Mucosa of descending colon (tissue), 3 donors: ENCODE results near the gene TDRD9. TPM values are rescaled to one million over a fixed set of nuclear protein-coding genes. Genes with fewer than 3 reads are reported as not detected.

Experiments used
- ATAC-seq: fragments of 200-7000 bp; cut with Tn5 transposase; one replicate; pipeline ENCODE4 v1.9.1; 2020; ENCODE audit warnings: mild to moderate bottlenecking, moderate library complexity
- DNase-seq, 3 donors: peaks; one replicate each; pipeline ENCODE4 v3.0.0-alpha.2; 2020
- H3K36me3 ChIP-seq: fragments of 200-600 bp; one replicate; pipeline ENCODE4 v1.8.0; 2021; ENCODE audit warnings: low read depth, mild to moderate bottlenecking
- H3K4me1 ChIP-seq: fragments of 200-600 bp; one replicate; pipeline ENCODE4 v1.8.0; 2021; ENCODE audit warnings: low read depth, mild to moderate bottlenecking
- H3K4me3 ChIP-seq: fragments of 200-600 bp; one replicate; pipeline ENCODE4 v1.8.0; 2021; ENCODE audit warnings: mild to moderate bottlenecking
- H3K9me3 ChIP-seq: fragments of 200-600 bp; one replicate; pipeline ENCODE4 v1.8.0; 2021; ENCODE audit warnings: mild to moderate bottlenecking
- intact Hi-C, 2 donors: fragments of 100-400 bp; cut with DNase I in 1 of 2; cut with micrococcal nuclease in 1 of 2; formaldehyde crosslinking; loops; one replicate each; pipeline versions ENCODE4 v1.11.0 to v1.11.1; 2022; cut with DNase I, micrococcal nuclease
- total RNA-seq, 3 donors: library from RNA; stranded (reverse); fragmentation: NEBNext Ultra II Directional in 2 of 3; extraction: Animal tissue kit (Norgen Biotek cat#: 25700) in 2 of 3; gene quantifications; one replicate each; pipeline versions ENCODE4 v1.2.1 to v1.2.4, GENCODE V29; 2021 to 2023
- TF ChIP-seq, protein P1 (sequence below): fragments of 200-600 bp; IDR thresholded peaks from one replicate; pipeline ENCODE4 v1.8.0; 2022; ENCODE audit warnings: antibody characterized with exemption, mild to moderate bottlenecking
- donor health status: DM: no; HTN: no; CAD: no; lungs with moderate emphysema.
- donor health status: DM: no; HTN: no; CAD: no.
- donor health status: DM: no; HTN: yes; CAD: no.

The TDRD9 gene
- total RNA-seq, 3 donors from 2014 or later: 0.39 to 0.98 (median 0.63) TPM

DNA sequence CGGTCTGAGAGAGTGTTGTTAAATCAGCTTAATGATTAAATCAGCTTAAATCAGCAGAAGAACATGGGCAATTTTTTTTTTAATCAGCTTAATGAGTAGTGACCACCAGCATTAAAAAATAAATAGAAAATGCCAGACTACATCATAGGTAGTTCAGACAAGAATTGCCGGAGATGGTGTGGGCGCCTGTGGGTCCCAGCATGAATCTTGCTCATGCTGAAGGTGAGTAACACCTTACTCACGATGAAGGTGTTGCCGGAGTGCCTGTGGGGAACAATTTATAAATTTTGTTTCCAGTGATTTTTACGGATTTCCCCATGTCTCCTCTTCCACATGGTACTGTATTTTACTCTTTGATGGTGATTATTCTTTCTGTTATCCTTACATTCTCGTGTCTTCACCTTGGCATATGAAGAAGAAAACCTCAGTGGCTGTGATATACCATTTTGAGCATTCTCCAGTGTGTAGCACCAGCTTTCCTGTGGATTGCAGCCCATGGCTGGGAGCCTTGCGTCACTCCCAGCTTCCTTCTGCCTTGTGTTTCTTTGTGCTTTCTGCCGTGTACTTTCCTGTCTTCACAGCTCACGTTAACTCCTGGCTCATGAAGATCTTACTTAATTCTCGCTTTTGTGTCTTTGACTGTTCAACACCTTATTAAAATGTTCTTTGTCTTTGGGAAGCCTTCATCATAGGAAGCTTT lies 4.7 kb downstream of the TDRD9 start:
- TF ChIP-seq, protein P1, sequence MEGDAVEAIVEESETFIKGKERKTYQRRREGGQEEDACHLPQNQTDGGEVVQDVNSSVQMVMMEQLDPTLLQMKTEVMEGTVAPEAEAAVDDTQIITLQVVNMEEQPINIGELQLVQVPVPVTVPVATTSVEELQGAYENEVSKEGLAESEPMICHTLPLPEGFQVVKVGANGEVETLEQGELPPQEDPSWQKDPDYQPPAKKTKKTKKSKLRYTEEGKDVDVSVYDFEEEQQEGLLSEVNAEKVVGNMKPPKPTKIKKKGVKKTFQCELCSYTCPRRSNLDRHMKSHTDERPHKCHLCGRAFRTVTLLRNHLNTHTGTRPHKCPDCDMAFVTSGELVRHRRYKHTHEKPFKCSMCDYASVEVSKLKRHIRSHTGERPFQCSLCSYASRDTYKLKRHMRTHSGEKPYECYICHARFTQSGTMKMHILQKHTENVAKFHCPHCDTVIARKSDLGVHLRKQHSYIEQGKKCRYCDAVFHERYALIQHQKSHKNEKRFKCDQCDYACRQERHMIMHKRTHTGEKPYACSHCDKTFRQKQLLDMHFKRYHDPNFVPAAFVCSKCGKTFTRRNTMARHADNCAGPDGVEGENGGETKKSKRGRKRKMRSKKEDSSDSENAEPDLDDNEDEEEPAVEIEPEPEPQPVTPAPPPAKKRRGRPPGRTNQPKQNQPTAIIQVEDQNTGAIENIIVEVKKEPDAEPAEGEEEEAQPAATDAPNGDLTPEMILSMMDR: no peak
- Histone ChIP-seq H3K4me3 (no peak overlapping the region), H3K9me3 (no peaks in the 10 kb centered on the region), H3K4me1 (no peaks in the 10 kb centered on the region), H3K36me3 (no peaks in the 10 kb centered on the region)
- intact Hi-C loops: no loop called here
- no peak for DNase-seq
- no peak for ATAC-seq

DNA sequence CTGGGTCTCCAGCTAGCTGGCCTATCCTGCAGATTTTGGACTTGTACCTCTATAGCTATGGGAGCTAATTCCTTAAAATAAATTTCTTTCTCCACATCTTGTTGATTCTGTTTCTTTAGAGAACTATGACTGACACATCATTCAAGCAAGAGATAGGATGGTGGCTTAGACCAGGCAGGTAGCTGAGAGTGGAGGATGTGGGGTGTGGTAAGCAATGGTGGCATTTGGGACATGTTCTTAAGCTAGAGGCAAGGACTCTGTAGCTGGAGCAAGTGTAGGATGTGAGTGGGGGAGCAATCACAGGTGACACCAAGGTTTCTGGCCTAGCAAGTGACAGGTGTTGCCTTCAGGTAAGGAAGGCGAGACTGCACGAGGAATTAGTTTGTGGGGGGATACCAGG lies 6.8 kb downstream of the TDRD9 start:
- ATAC-seq (no peak), DNase-seq (no peak)
- Histone ChIP-seq H3K9me3 (no peaks in the 10 kb centered on the region), H3K36me3 (no peaks in the 10 kb centered on the region), H3K4me1 (no peaks in the 10 kb centered on the region), H3K4me3 (no peak overlapping the region)
- TF ChIP-seq, protein P1: no peak
- intact Hi-C loops: no loop called here

DNA sequence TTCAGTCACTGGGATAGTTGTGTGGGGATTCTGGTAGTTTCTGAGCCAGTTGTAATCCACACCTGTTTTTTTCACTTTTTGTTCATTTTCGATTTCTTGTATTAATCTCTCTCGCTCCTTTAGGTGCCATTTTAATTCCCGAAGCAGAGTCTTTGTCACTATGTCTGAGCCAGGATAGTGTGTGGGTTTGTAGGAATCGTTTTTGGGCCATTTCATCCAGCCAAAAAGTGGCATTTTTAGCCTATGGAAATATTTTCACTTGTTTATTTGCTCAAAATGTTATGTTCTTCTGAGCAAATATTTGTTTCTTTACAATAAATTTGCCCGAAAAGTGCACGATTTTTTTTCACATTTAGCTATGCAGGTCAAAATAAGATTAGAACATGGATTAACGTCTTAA lies 13.2 kb downstream of the TDRD9 start:
- H3K36me3 ChIP-seq: no peaks in the 10 kb centered on the region
- H3K9me3 ChIP-seq: no peaks in the 10 kb centered on the region
- intact Hi-C loops: no loop called here
- TF ChIP-seq, protein P1: no peak
- ATAC-seq (no peak), DNase-seq (no peak)
- no peaks in the 10 kb centered on the region for H3K4me1 ChIP-seq
- no peak overlapping the region for H3K4me3 ChIP-seq

DNA sequence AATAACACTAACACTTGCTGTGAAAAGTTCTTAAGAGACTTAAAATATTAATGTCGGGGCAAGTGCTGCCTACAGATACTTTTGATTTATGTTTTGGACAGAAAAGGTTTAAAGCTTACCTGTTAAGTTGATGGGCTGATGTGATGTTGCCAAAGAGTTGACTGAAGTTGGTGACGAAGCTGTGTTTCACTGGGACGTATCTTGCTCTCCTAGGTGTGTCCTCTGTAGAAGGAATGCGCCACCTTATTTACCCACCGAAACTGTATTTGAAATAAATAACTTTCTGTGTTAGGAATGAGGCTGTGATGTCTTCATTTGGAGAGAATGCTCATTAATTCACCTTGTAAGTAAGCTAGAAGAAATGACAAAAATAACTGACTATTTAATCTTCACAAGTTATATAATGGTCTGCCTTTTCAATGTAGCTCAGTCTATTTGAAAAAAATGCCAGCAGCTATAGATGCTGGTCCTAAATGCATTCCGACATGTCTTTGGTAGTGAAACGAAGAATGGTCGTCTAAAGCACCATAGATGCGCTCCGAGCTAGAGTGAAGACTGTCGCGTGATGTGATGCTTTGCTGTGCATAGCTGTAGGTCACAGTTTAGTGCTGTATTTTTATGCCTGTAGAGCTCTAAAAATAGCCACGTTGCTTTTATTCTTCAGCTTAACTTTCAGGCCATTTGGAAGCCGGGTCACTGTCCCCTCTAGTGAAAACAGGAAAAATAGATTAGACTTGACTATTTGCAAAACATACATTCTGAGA lies 13.9 kb downstream of the TDRD9 start, which contains the start of gene RD3L:
TSS of gene RD3L (minus strand) at position 557 of the 764 bp plus-strand sequence. CDS start 834 bp downstream, outside the sequence.
- Histone ChIP-seq H3K4me1 (no peaks in the 10 kb centered on the region), H3K36me3 (no peaks in the 10 kb centered on the region), H3K4me3 (no peak within 1 kb of the TSS), H3K9me3 (no peaks in the 10 kb centered on the region)
- ATAC-seq (no peak), DNase-seq (no peak)
- TF ChIP-seq, protein P1: no peak
- intact Hi-C loops: no loop called here

DNA sequence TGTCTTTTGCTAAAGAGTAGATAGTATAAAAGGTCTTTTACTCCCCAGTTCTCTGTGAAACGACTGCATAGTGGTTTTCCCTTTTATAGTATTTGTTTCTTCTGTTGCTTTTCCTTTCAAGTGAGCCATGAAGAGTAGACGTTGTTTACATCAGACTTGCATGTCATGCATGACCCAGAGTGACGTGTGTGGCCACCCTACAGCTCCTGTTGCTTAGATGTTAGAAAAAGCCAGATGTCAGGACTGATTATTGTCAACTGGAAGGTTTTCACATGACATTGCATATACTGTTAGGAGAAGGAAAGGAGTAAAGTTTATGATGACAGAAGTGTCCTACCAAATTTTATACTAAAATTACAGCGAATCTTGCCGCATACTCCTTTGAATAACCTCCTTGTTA lies 15.4 kb downstream of the TDRD9 start:
- no peak for DNase-seq
- Histone ChIP-seq H3K36me3 (no peaks in the 10 kb centered on the region), H3K9me3 (no peaks in the 10 kb centered on the region), H3K4me3 (no peak overlapping the region), H3K4me1 (no peaks in the 10 kb centered on the region)
- ATAC-seq: no peak
- TF ChIP-seq, protein P1: no peak
- intact Hi-C loops: no loop called here
